PC-3 (cell line): ENCODE data around the gene HNRNPA1L2. TPM values are rescaled to one million over a fixed set of nuclear protein-coding genes. Genes with fewer than 3 reads are reported as not detected.
A peak's percentile ranks its signal among the peaks of the same experiment; 100 is the strongest.
"Not testable (repeated sequence)": the region's sequence is repeated elsewhere in the genome, so short reads cannot be mapped to it uniquely, and the experiment has no call there.

Experiments
- ATAC-seq: fragments of 200-7000 bp; cut with Tn5 transposase; 2 replicates; pipeline ENCODE4 v1.9.1; 2020; ENCODE audit warnings: mild to moderate bottlenecking, moderate library complexity
- BruUV-seq: library from RNA; stranded (reverse); fragments of 400-500 nt; replicated peaks from 2 replicates; lab custom pipeline; 2021; lab: Mats Ljungman, UMichigan
- CTCF ChIA-PET: fragments of 300-600 bp; sonication (Branson Sonifier 250); formaldehyde crosslinking; loops from one replicate; lab custom pipeline; 2022; ENCODE audit warnings: antibody characterized with exemption; lab: Charles Lee
- POLR2A ChIA-PET: fragments of 300-600 bp; sonication (Branson Sonifier 250); formaldehyde crosslinking; loops from one replicate; lab custom pipeline; 2022; ENCODE audit warnings: antibody characterized with exemption; ENCODE audit not compliant: unreplicated experiment; lab: Charles Lee
- DNase-seq: peaks from one replicate; pipeline ENCODE4 v3.0.0-alpha.2; 2015
- H2AFZ ChIP-seq: fragments of 300-600 bp; sonication (generic); 2 replicates; pipeline ENCODE4 v1.6.0; 2016; ENCODE audit warnings: antibody characterized with exemption, low read length
- H3F3A ChIP-seq: fragments of 300-600 bp; sonication (generic); one replicate; pipeline ENCODE4 v1.6.0; 2017; ENCODE audit warnings: antibody characterized with exemption, low read length, control low read depth, mild to moderate bottlenecking; ENCODE audit not compliant: unreplicated experiment
- H3K27ac ChIP-seq: fragments of 300-600 bp; sonication (generic); 2 replicates; pipeline ENCODE4 v1.5.1; 2016; ENCODE audit warnings: mild to moderate bottlenecking, low read length
- H3K27me3 ChIP-seq: fragments of 300-600 bp; sonication (generic); 2 replicates; pipeline ENCODE4 v1.6.1; 2016; ENCODE audit warnings: low read length, mixed read lengths
- H3K36me3 ChIP-seq: fragments of 300-600 bp; sonication (generic); 2 replicates; pipeline ENCODE4 v1.6.1; 2016; ENCODE audit warnings: low read depth, mixed run types, low read length, mixed read lengths
- H3K4me1 ChIP-seq: fragments of 300-600 bp; sonication (generic); 2 replicates; pipeline ENCODE4 v1.5.1; 2016; ENCODE audit warnings: low read length; ENCODE audit not compliant: insufficient read depth
- H3K4me2 ChIP-seq: fragments of 300-600 bp; sonication (generic); 2 replicates; pipeline ENCODE4 v1.6.0; 2016; ENCODE audit warnings: low read length
- H3K4me3 ChIP-seq: fragments of 300-600 bp; sonication (generic); 2 replicates; pipeline ENCODE4 v1.5.1; 2016; ENCODE audit warnings: mild to moderate bottlenecking, low read length, mixed read lengths
- H3K79me2 ChIP-seq: fragments of 300-600 bp; sonication (generic); 2 replicates; pipeline ENCODE4 v1.6.1; 2017; ENCODE audit warnings: low read length, mixed read lengths
- H3K9ac ChIP-seq: fragments of 300-600 bp; sonication (generic); 2 replicates; pipeline ENCODE4 v1.6.0; 2016; ENCODE audit warnings: mild to moderate bottlenecking, low read length
- H3K9me2 ChIP-seq: fragments of 300-600 bp; sonication (generic); replicated peaks from 2 replicates; pipeline ENCODE4 v1.6.1; 2016; ENCODE audit warnings: mixed run types, low read length, mixed read lengths
- H3K9me3 ChIP-seq: fragments of 300-600 bp; sonication (generic); 2 replicates; pipeline ENCODE4 v1.6.1; 2016; ENCODE audit warnings: low read length, mixed read lengths
- H4K20me1 ChIP-seq: fragments of 300-600 bp; sonication (generic); 2 replicates; pipeline ENCODE4 v1.6.1; 2016; ENCODE audit warnings: low read length, mixed read lengths
- EZH2 ChIP-seq: fragments of 300-600 bp; sonication (generic); IDR thresholded peaks from one replicate; pipeline ENCODE4 v1.6.1; 2017; ENCODE audit warnings: antibody characterized with exemption, mild to moderate bottlenecking, low read length; ENCODE audit not compliant: unreplicated experiment
- EZH2phosphoT487 ChIP-seq: fragments of 300-600 bp; sonication (generic); IDR thresholded peaks from 2 replicates; pipeline ENCODE4 v1.6.1; 2018; ENCODE audit warnings: mild to moderate bottlenecking, antibody characterized with exemption, low read length, borderline replicate concordance
- intact Hi-C: fragments of 100-400 bp; cut with micrococcal nuclease; formaldehyde crosslinking; loops from 2 replicates; pipeline ENCODE4 v1.9.0; 2023
- total RNA-seq: library from RNA; depleted of rRNA; stranded (reverse); fragments of >200 nt; gene quantifications from 2 replicates; pipeline ENCODE4 v1.2.3, GENCODE V29; 2014
- TF ChIP-seq, protein P1 (sequence below): fragments of 300-600 bp; sonication (generic); conservative IDR thresholded peaks from 2 replicates; pipeline ENCODE4 v1.5.1; 2017; ENCODE audit warnings: antibody characterized with exemption, low read depth, mild to moderate bottlenecking, low read length

The HNRNPA1L2 gene
- total RNA-seq, 1 experiment from 2014 or later = 3.4 TPM

DNA sequence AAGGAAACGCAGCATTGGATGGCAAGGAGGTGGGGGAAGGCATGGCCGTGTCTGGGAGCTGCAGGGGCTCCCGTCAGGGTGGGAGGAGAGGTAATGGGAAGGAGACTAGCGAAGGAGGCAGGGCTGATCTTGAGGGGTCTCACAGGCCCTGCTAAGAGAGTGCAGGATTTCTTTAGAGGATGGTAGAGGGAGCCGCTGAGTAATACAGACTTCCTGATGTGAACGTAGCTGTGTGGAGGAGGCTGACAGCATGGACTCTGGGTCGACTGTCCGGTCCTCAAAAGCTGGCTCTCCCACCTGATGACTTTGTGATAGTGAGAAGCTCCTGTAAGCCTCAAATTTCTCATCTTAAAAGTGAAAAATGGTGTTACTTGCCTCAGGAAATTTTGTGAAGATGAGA lies 34.0 kb upstream of the HNRNPA1L2 start:
- H2AFZ ChIP-seq, POLR2A ChIA-PET, H3K9ac ChIP-seq, H3K36me3 ChIP-seq, H3K27ac ChIP-seq, H3K4me1 ChIP-seq, H3K9me3 ChIP-seq, DNase-seq, H4K20me1 ChIP-seq, CTCF ChIA-PET, BruUV-seq, H3K9me2 ChIP-seq, intact Hi-C loops, H3K27me3 ChIP-seq, H3K4me2 ChIP-seq, H3K79me2 ChIP-seq, H3F3A ChIP-seq, H3K4me3 ChIP-seq: not testable (repeated sequence)
- ATAC-seq = peak; percentile 43; the same call in 1 of the 2 replicates

DNA sequence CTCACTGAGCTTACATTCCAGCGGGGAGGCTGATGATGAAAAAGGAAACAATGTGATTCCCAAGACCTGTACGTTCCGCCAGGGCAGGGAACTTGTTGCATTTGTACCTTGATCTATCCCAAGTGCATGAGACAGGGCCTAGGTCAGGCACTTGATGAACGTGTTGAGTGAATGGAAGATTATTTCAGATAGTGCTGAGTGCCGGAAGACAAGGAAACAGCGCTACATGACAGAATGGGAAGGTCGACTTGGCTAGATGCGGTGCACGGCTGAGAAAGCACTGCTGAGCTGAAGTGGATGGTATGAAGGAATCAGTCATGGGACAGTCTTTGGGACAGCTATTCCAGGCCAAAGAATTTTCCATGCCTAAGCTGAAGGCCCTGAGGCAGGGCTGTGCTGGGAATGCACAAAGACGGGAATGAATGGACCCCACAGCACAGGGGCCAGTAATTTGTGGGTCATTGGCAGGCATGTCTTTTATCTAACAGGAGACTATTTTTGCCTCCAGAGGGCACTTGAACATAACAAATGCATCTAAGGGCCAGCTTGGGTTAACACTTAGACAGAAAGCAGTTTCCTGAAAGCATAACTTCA lies 33.1 kb upstream of the HNRNPA1L2 start:
- TF ChIP-seq, protein P1, sequence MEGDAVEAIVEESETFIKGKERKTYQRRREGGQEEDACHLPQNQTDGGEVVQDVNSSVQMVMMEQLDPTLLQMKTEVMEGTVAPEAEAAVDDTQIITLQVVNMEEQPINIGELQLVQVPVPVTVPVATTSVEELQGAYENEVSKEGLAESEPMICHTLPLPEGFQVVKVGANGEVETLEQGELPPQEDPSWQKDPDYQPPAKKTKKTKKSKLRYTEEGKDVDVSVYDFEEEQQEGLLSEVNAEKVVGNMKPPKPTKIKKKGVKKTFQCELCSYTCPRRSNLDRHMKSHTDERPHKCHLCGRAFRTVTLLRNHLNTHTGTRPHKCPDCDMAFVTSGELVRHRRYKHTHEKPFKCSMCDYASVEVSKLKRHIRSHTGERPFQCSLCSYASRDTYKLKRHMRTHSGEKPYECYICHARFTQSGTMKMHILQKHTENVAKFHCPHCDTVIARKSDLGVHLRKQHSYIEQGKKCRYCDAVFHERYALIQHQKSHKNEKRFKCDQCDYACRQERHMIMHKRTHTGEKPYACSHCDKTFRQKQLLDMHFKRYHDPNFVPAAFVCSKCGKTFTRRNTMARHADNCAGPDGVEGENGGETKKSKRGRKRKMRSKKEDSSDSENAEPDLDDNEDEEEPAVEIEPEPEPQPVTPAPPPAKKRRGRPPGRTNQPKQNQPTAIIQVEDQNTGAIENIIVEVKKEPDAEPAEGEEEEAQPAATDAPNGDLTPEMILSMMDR = peak; percentile 34; the same call in 1 of the 2 replicates
- H3K79me2 ChIP-seq, H3F3A ChIP-seq, H3K4me3 ChIP-seq, H4K20me1 ChIP-seq, BruUV-seq, H2AFZ ChIP-seq, H3K27me3 ChIP-seq, intact Hi-C loops, H3K9me2 ChIP-seq, H3K9me3 ChIP-seq, POLR2A ChIA-PET, H3K4me1 ChIP-seq, H3K36me3 ChIP-seq, H3K27ac ChIP-seq, H3K4me2 ChIP-seq, H3K9ac ChIP-seq: not testable (repeated sequence)
- peak; percentile 35 for DNase-seq
- peak; percentile 79 for ATAC-seq
- CTCF ChIA-PET = interaction anchor here (1.0 kb wide), 1 partner anchor 359 kb away, joined by 6 read pairs; no protein-coding TSS in a partner anchor

DNA sequence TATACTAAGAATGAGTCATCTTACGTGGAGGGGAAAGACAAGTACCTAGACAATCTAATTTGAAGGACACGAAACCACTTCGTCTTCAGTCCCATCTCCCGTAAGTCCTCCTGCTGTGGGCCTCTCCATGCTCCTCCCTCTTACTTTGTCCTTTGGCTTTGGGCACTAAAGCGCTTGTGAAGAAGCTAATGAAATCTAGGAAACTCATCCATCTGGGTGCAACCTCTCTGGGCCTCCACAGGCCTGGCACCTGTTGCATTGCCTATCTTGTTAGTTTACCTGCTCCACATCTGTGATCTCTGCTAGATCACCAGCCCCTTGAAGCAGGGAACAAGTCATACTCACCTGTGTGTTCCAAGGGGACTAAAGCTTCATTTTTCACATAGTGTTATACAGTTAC lies 32.1 kb upstream of the HNRNPA1L2 start:
- H3K9ac ChIP-seq, CTCF ChIA-PET, POLR2A ChIA-PET, H3K9me3 ChIP-seq, H3K4me3 ChIP-seq, H2AFZ ChIP-seq, H4K20me1 ChIP-seq, H3F3A ChIP-seq, H3K27me3 ChIP-seq, H3K36me3 ChIP-seq, ATAC-seq, H3K4me2 ChIP-seq, H3K4me1 ChIP-seq, H3K79me2 ChIP-seq, DNase-seq, H3K9me2 ChIP-seq, BruUV-seq, intact Hi-C loops, H3K27ac ChIP-seq: not testable (repeated sequence)

DNA sequence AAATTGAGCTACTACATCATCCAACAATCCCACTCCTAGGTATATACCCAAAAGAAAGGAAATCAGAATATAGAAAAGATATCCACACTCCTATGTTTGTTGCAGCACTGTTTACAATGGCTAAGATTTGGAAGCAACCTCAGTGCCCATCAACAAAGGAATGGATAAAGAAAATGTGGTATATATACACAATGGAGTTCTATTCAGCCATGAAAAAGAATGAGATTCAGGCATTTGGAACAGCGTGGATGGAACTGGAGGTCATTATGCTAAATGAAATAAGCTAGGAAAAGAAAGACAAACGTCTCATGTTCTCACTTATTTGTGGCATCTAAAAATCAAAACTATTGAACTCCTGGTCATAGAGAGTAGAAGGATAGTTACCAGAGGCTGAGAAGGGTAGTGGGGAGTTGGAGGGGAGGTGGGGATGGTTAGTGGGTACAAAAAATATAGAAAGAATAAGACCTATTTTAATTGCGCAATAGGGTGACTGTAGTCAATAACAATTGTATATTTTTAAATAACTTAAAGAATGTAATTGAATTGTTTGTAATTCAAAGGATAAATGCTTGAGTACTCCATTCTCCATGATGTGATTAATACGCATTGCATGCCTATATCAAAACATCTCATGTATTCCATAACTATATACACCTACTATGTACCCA lies 27.0 kb upstream of the HNRNPA1L2 start:
- no peak for TF ChIP-seq EZH2phosphoT487
- no peak for TF ChIP-seq EZH2
- TF ChIP-seq, protein P1 = no peak
- no peak overlapping the region for H3K27ac ChIP-seq
- no peaks in the 10 kb centered on the region for H3K9me3 ChIP-seq
- ChIA-PET POLR2A (no interaction called here), CTCF (no interaction called here)
- no peak for DNase-seq
- H3K27me3 ChIP-seq = no peaks in the 10 kb centered on the region
- H3K4me1 ChIP-seq = no peaks in the 10 kb centered on the region
- H3K9ac ChIP-seq = no peak overlapping the region
- intact Hi-C loops = loop anchor here (5.0 kb wide), 1 partner anchor 192 kb away; no protein-coding TSS in a partner anchor
- ATAC-seq = no peak
- H3K4me2 ChIP-seq = no peak overlapping the region
- no peaks in the 10 kb centered on the region for H3K36me3 ChIP-seq
- peaks cover 21% of the 10 kb centered on the region for H3K79me2 ChIP-seq
- no peaks in the 10 kb centered on the region for H3K9me2 ChIP-seq
- no peak overlapping the region for H2AFZ ChIP-seq
- H3K4me3 ChIP-seq = no peak overlapping the region
- H4K20me1 ChIP-seq = no peaks in the 10 kb centered on the region
- BruUV-seq = no TSS peak
- no peaks in the 10 kb centered on the region for H3F3A ChIP-seq
